ENCODE data around the gene ZNF865.

The ZNF865 gene

DNA sequence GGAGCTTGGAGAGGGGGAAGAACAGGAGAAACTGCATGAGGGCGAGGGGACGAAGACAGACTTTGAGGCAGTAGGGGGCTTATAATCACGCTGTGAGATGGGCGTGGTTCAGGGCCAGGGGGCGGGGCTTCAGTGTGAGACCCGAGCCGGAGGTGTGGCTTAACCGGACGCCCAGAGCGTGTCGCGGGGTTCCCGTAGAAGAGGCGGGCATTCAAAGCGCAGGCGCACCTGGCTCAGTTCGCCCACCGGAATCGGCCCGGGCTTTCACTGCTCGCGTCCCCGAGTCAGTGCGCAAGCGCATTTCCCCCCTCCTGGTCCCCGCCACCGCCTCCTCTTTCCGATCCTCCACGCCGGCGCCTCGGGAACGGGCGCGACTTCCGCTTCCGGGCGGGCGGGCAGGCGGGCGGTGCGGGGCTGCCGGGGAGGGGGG is 225 bp upstream of the ZNF865 start:
- ATAC-seq (peak; percentile 79), DNase-seq (peak; percentile 99)

DNA sequence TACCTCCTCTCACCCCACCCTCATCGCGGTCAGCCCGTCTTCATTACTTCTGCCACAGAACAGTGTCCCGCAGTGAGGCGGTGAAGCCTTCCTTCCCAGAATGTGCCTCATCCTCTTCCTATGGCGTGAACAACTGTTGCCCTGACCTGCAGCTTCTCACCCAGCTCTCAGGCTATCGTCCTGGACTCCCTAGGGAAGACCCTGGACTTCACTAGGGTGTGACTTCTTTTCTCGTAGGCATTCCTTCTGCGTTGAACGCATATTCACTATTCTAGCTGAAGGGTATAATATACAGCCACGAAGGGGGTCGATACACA is 982 bp downstream of the ZNF865 start:
- ATAC-seq (no peak), DNase-seq (no peak)

- DNase-seq (no peak), ATAC-seq (no peak)
These were observed 1.4 kb downstream of the ZNF865 start for GRCh38 chr19:55606817-55607216.

GRCh38 chr19:55609326-55609725 is 3.9 kb downstream of the ZNF865 start:
- DNase-seq: no peak
- ATAC-seq: no peak

DNA sequence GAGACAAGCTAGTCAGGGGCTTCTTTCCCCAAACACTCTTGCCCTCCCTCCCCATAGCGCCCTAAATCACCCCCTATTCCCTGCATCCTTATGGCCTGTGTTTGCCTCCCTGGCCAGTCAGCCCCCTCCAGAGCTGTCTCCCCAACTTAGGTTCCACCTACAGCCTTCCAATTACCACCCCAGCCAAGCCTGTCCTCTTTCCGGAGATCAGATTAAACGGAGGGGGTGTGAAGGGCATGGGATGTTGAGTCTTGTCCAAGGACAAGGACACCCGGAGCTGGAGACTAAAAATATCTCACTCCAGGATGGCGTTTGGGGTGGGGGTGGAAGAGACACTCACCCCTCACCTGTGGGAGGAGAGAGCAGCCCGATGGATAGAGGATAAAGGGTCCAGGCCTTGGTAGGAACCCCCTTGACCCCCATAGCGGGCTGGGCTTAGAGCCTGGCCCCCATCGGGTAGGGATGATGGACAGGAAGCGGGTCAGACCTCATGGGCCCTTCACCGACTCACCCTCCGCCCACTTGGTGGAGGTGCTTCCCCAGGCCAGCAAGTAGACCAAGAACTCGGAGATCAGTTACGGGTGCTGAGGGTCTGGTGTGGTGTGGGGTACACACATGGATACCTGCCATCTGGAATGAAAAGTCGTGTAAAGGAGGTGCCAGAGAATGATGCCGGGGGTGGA is 6.0 kb downstream of the ZNF865 start:
- ATAC-seq: no peak
- no peak for DNase-seq

GRCh38 chr19:55611983-55612645 is 6.7 kb downstream of the ZNF865 start:
- no peak for ATAC-seq
- no peak for DNase-seq

GRCh38 chr19:55613396-55613795 is 7.9 kb downstream of the ZNF865 start:
- DNase-seq (no peak), ATAC-seq (no peak)

DNA sequence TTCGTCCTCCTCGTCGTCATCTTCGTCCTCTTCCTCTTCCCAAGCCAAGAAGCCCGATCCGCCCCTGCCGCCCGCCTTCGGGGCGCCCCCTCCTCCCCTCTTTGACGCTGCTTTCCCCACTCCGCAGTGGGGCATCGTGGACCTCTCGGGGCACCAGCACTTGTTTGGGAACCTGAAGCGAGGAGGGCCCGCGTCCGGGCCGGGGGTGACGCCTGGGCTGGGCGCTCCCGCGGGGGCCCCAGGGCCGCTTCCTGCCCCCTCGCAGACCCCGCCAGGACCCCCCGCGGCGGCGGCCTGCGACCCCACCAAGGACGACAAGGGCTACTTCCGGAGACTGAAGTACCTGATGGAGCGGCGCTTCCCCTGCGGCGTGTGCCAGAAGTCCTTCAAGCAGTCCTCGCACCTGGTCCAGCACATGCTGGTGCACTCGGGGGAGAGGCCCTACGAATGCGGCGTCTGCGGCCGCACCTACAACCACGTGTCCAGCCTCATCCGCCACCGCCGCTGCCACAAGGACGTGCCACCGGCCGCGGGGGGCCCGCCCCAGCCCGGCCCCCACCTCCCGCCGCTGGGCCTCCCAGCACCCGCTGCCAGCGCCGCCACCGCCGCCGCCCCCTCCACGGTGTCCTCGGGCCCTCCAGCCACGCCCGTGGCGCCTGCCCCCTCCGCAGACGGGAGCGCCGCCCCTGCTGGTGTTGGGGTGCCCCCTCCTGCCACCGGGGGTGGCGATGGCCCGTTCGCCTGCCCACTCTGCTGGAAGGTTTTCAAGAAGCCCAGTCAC is 8.7 kb downstream of the ZNF865 start:
- DNase-seq: no peak
- ATAC-seq: no peak

DNA sequence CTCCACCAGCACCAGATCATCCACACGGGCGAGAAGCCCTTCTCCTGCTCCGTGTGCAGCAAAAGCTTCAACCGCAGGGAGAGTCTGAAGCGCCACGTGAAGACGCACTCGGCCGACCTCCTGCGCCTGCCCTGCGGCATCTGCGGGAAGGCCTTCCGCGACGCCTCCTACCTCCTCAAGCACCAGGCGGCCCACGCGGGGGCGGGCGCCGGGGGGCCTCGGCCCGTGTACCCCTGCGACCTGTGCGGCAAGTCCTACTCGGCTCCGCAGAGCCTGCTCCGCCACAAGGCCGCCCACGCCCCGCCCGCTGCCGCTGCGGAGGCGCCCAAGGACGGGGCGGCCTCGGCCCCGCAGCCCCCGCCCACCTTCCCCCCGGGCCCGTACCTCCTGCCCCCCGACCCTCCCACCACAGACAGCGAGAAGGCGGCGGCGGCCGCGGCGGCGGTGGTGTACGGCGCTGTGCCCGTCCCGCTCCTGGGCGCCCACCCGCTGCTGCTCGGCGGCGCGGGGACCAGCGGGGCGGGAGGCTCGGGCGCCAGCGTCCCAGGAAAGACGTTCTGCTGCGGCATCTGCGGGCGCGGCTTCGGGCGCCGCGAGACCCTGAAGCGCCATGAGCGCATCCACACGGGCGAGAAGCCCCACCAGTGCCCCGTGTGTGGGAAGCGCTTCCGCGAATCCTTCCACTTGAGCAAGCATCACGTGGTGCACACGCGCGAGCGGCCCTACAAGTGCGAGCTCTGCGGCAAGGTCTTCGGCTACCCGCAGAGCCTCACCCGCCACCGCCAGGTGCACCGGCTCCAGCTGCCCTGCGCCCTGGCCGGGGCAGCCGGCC is 9.5 kb downstream of the ZNF865 start:
- no peak for DNase-seq
- no peak for ATAC-seq

DNA sequence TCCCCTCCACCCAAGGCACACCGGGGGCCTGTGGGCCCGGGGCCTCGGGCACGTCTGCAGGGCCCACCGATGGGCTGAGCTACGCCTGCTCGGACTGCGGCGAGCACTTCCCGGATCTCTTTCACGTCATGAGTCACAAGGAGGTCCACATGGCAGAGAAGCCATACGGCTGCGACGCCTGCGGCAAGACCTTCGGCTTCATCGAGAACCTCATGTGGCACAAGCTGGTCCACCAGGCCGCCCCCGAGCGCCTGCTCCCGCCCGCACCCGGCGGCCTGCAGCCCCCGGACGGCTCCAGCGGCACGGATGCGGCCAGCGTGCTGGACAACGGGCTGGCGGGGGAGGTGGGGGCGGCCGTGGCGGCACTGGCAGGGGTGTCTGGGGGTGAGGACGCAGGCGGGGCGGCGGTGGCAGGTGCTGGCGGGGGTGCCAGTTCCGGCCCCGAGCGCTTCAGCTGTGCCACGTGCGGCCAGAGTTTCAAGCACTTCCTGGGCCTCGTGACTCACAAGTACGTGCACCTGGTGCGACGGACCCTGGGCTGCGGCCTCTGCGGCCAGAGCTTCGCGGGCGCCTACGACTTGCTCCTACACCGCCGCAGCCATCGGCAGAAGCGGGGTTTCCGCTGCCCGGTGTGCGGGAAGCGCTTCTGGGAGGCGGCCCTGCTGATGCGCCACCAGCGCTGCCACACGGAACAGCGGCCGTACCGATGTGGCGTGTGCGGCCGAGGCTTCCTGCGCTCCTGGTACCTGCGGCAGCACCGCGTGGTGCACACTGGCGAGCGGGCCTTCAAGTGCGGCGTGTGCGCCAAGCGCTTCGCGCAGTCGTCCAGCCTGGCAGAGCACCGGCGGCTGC is 10.3 kb downstream of the ZNF865 start:
- no peak for ATAC-seq
- no peak for DNase-seq

DNA sequence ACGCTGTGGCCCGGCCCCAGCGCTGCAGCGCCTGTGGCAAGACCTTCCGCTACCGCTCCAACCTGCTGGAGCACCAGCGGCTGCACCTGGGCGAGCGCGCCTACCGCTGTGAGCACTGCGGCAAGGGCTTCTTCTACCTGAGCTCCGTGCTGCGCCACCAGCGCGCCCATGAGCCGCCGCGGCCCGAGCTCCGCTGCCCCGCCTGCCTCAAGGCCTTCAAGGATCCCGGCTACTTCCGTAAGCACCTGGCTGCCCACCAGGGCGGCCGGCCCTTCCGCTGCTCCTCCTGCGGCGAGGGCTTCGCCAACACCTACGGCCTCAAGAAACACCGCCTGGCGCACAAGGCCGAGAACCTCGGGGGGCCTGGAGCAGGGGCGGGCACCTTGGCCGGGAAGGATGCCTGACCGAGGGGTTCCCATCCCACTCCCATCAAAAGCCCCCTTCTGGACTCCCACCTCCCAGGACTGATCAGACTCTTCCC is 11.0 kb downstream of the ZNF865 start:
- no peak for DNase-seq
- ATAC-seq: no peak

DNA sequence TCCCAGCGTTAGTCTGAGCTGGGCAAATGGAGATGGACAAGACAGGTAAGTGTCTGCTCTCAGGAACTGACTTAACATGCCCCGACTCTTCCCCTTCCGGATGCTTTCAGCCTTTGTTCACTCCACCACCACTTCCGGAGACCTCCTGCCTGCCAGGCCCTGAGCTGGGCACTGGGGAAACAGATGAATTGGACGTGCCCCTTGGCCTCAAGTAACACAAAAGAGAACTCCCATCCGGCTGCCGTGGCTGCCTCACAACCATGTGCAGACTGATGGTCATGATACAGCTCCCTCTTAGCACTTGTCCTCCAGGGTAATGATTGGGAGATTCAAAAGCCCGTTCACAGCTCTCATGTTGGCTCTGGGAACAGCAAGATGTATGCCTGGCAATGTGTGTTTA is 12.0 kb downstream of the ZNF865 start:
- DNase-seq (no peak), ATAC-seq (no peak)

GRCh38 chr19:55618426-55618825 is 13.0 kb downstream of the ZNF865 start:
- DNase-seq (no peak), ATAC-seq (no peak)

DNA sequence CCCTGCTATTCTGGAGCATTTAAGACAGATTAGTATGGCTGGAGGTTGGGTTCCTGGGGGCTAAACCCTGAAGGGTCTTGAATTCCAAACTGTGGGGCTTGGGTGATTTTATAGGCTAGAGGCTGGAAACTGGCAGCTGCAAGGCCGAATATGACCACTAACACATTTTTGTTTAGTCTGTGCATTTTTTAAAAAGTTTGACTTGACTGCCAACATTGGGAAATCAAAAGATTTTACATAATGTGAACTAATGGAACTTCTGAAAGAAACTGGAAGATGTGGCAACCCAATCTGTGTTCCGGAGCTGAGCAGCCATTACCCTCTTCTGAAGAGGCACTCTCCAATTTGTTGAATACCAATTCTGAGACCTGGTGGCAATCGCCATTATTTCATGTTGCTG is 13.8 kb downstream of the ZNF865 start:
- DNase-seq (no peak), ATAC-seq (no peak)

- ATAC-seq: peak; percentile 13
- DNase-seq: peak; percentile 52
These were observed 15.2 kb downstream of the ZNF865 start for GRCh38 chr19:55620410-55621204.

- DNase-seq (no peak), ATAC-seq (no peak)
These were observed 15.8 kb downstream of the ZNF865 start for GRCh38 chr19:55621205-55621672.

- no peak for ATAC-seq
- no peak for DNase-seq
These were observed 16.3 kb downstream of the ZNF865 start for GRCh38 chr19:55621673-55622231.

- no peak for ATAC-seq
- no peak for DNase-seq
These were observed 17.0 kb downstream of the ZNF865 start for GRCh38 chr19:55622242-55622969.

- no peak for DNase-seq
- ATAC-seq: no peak
These were observed 17.7 kb downstream of the ZNF865 start for GRCh38 chr19:55623130-55623529.

All from stimulated activated naive CD8-positive, alpha-beta T cell treated with anti-CD3 and anti-CD28 coated beads, Interleukin-15, Interleukin-2, amounts not matched to agents 100 U/mL and 50 U/mL, for 24 hours (primary cell).